Retinal pigment epithelial cell (primary cell): ENCODE data around the gene PAM.
"Not testable (repeated sequence)": the region's sequence is repeated elsewhere in the genome, so short reads cannot be mapped to it uniquely, and the experiment has no call there.

ENCODE experiments used
- DNase-seq: peaks from one replicate; pipeline ENCODE4 v3.0.0-alpha.2; 2010; ENCODE audit warnings: low read depth
- H3K4me3 ChIP-seq: 2 replicates; pipeline ENCODE4 v1.5.1; 2011; ENCODE audit warnings: mild to moderate bottlenecking, low read length, control low read depth, moderate library complexity
- CTCF ChIP-seq: conservative IDR thresholded peaks from 2 replicates; pipeline ENCODE4 v1.5.1; 2011; ENCODE audit warnings: low read depth, low read length, control low read depth, inconsistent platforms

PAM gene

GRCh38 chr5:102991802-102992201 is 236.7 kb downstream of the PAM start:
- no peak for TF ChIP-seq CTCF
- H3K4me3 ChIP-seq = no peak overlapping the region
- DNase-seq = no peak

- no peak overlapping the region for H3K4me3 ChIP-seq
- TF ChIP-seq CTCF = no peak
- no peak for DNase-seq
These were observed 241.0 kb downstream of the PAM start for GRCh38 chr5:102996011-102996575.

GRCh38 chr5:102998224-102998623 is 243.1 kb downstream of the PAM start:
- H3K4me3 ChIP-seq = no peak overlapping the region
- TF ChIP-seq CTCF = no peak
- no peak for DNase-seq

- no peak overlapping the region for H3K4me3 ChIP-seq
- no peak for TF ChIP-seq CTCF
- no peak for DNase-seq
These were observed 244.1 kb downstream of the PAM start for GRCh38 chr5:102999191-102999590.

- DNase-seq, H3K4me3 ChIP-seq: not testable (repeated sequence)
These were observed 244.5 kb downstream of the PAM start for GRCh38 chr5:102999621-103000020.

GRCh38 chr5:103000089-103000488 is 245.0 kb downstream of the PAM start:
- DNase-seq = no peak
- no peak for TF ChIP-seq CTCF
- no peak overlapping the region for H3K4me3 ChIP-seq

GRCh38 chr5:103003872-103004271 is 248.8 kb downstream of the PAM start:
- no peak for TF ChIP-seq CTCF
- no peak overlapping the region for H3K4me3 ChIP-seq
- DNase-seq = no peak

GRCh38 chr5:103005276-103005675 is 250.2 kb downstream of the PAM start:
- DNase-seq = no peak
- H3K4me3 ChIP-seq = no peak overlapping the region
- no peak for TF ChIP-seq CTCF
